Measurements from ENCODE around the gene MFSD11. TPM values are rescaled to one million over a fixed set of nuclear protein-coding genes. Genes with fewer than 3 reads are reported as not detected.
"Not testable (repeated sequence)": the region's sequence is repeated elsewhere in the genome, so short reads cannot be mapped to it uniquely, and the experiment has no call there.

MFSD11 gene
- total RNA-seq, 4 donors from 2014 or later, result 34.1 to 53.3 (median 44.3) TPM

- DNase-seq, result no peak
- Histone ChIP-seq H3K36me3 (no peaks in the 10 kb centered on the region), H3K27me3 (no peaks in the 10 kb centered on the region), H3K4me3 (replicated peaks in 1 of 3) (no peak overlapping the region), H3K9me3 (no peaks in the 10 kb centered on the region), H3K27ac (no peak overlapping the region), H3K4me1 (no peaks in the 10 kb centered on the region)
- intact Hi-C loops (cut with DNase I), result no loop called here
- no peak for TF ChIP-seq POLR2A (IDR thresholded peaks at IDR 0.05)
- TF ChIP-seq, protein P1, sequence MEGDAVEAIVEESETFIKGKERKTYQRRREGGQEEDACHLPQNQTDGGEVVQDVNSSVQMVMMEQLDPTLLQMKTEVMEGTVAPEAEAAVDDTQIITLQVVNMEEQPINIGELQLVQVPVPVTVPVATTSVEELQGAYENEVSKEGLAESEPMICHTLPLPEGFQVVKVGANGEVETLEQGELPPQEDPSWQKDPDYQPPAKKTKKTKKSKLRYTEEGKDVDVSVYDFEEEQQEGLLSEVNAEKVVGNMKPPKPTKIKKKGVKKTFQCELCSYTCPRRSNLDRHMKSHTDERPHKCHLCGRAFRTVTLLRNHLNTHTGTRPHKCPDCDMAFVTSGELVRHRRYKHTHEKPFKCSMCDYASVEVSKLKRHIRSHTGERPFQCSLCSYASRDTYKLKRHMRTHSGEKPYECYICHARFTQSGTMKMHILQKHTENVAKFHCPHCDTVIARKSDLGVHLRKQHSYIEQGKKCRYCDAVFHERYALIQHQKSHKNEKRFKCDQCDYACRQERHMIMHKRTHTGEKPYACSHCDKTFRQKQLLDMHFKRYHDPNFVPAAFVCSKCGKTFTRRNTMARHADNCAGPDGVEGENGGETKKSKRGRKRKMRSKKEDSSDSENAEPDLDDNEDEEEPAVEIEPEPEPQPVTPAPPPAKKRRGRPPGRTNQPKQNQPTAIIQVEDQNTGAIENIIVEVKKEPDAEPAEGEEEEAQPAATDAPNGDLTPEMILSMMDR (IDR thresholded peaks at IDR 0.05), result no peak
- 89 to 91% methylated on average over 9 of the region's 9 CpGs for WGBS, 2 donors
Measured at GRCh38 chr17:76805319-76805718, 67.4 kb downstream of the MFSD11 start.

DNA sequence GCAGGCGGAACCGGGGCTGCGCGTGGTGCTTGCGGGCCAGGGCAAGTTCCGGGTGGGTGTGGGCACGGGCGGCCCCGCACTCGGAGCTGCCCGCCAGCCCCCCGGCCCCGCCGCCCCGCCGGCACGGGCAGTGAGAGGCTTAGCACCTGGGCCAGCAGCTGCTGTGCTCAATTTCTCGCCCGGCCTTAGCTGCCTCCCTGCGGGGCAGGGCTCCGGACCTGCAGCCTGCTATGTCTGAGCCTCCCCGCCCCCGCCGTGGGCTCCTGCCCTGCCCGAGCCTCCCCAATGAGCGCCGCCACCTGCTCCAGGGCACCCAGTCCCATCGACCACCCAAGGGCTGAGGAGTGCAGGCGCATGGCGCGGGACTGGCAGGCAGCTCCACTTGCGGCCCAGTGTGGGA lies 68.2 kb downstream of the MFSD11 start:
- DNase-seq; intact Hi-C loops (cut with DNase I); H3K4me1 ChIP-seq; H3K36me3 ChIP-seq; H3K9me3 ChIP-seq; H3K27me3 ChIP-seq; H3K4me3 ChIP-seq (replicated peaks in 1 of 3); H3K27ac ChIP-seq: not testable (repeated sequence)
- WGBS, 2 donors, result 88 to 92% methylated on average over 10 to 18 of the region's 32 CpGs

GRCh38 chr17:76806767-76807166 lies 68.8 kb downstream of the MFSD11 start:
- H3K36me3 ChIP-seq; H3K27ac ChIP-seq; H3K27me3 ChIP-seq; H3K4me3 ChIP-seq (replicated peaks in 1 of 3); H3K4me1 ChIP-seq; DNase-seq; H3K9me3 ChIP-seq; intact Hi-C loops (cut with DNase I): not testable (repeated sequence)
- WGBS, 2 donors, result 94 to 98% methylated on average over 4 of the region's 4 CpGs

DNA sequence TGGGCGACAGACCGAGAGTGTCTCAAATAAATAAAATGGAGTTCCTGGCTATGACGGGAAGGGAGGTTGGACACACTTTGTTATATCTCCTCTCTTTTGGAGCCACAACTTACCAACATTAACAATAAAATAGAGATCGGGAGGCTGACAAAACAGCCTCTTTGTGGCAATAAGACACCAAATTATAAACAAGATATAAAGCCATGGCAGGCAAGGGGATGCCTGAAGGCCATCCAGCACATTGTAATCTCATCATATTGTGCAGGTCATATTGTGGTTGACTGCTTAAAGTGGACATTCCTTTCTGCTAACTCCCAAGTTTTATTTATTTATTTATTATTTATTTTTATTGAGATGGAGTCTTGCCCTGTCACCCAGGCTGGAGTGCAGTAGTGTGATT lies 70.4 kb downstream of the MFSD11 start:
- intact Hi-C loops (cut with DNase I), result no loop called here
- TF ChIP-seq POLR2A (IDR thresholded peaks at IDR 0.05), result no peak
- TF ChIP-seq, protein P1 (IDR thresholded peaks at IDR 0.05), result no peak
- no peak for DNase-seq
- Histone ChIP-seq H3K4me1 (no peaks in the 10 kb centered on the region), H3K27me3 (no peaks in the 10 kb centered on the region), H3K4me3 (replicated peaks in 1 of 3) (no peak overlapping the region), H3K9me3 (no peaks in the 10 kb centered on the region), H3K27ac (no peak overlapping the region), H3K36me3 (no peaks in the 10 kb centered on the region)
- WGBS, 2 donors, result 92% methylated on average over 4 of the region's 4 CpGs

GRCh38 chr17:76810956-76811355 lies 73.0 kb downstream of the MFSD11 start:
- H3K27me3 ChIP-seq, result no peaks in the 10 kb centered on the region
- no peak for DNase-seq
- WGBS, 2 donors, result 88% methylated on average over 4 of the region's 4 CpGs
- no peaks in the 10 kb centered on the region for H3K36me3 ChIP-seq
- no peaks in the 10 kb centered on the region for H3K4me1 ChIP-seq
- TF ChIP-seq POLR2A (IDR thresholded peaks at IDR 0.05), result no peak
- H3K27ac ChIP-seq, result no peak overlapping the region
- H3K4me3 ChIP-seq (replicated peaks in 1 of 3), result no peak overlapping the region
- intact Hi-C loops (cut with DNase I), result no loop called here
- H3K9me3 ChIP-seq, result no peaks in the 10 kb centered on the region

- DNase-seq, result no peak
- TF ChIP-seq POLR2A (IDR thresholded peaks at IDR 0.05), result no peak
- TF ChIP-seq, protein P1 (IDR thresholded peaks at IDR 0.05), result no peak
- 90 to 92% methylated on average over 5 of the region's 5 CpGs for WGBS, 2 donors
- no peak overlapping the region for H3K4me3 ChIP-seq (replicated peaks in 1 of 3)
- H3K27ac ChIP-seq, result no peak overlapping the region
- intact Hi-C loops (cut with DNase I), result no loop called here
- no peaks in the 10 kb centered on the region for H3K4me1 ChIP-seq
- H3K9me3 ChIP-seq, result no peaks in the 10 kb centered on the region
- H3K27me3 ChIP-seq, result no peaks in the 10 kb centered on the region
- H3K36me3 ChIP-seq, result no peaks in the 10 kb centered on the region
Measured at GRCh38 chr17:76811834-76812233, 73.9 kb downstream of the MFSD11 start.

- intact Hi-C loops (cut with DNase I), result no loop called here
- H3K36me3 ChIP-seq, result no peaks in the 10 kb centered on the region
- H3K27ac ChIP-seq, result no peak overlapping the region
- no peak overlapping the region for H3K4me3 ChIP-seq (replicated peaks in 1 of 3)
- no peaks in the 10 kb centered on the region for H3K4me1 ChIP-seq
- DNase-seq, result no peak
- no peaks in the 10 kb centered on the region for H3K27me3 ChIP-seq
- 72 to 74% methylated on average over 3 to 4 of the region's 4 CpGs for WGBS, 2 donors
- no peaks in the 10 kb centered on the region for H3K9me3 ChIP-seq
- TF ChIP-seq POLR2A (IDR thresholded peaks at IDR 0.05), result no peak
- TF ChIP-seq, protein P1 (IDR thresholded peaks at IDR 0.05), result no peak
Measured at GRCh38 chr17:76812263-76812662, 74.3 kb downstream of the MFSD11 start.

All from thyroid gland (tissue), 4 donors.